Measurements from ENCODE around the gene NHEJ1.

GRCh38 chr2:219177552-219178376, 17.1 kb upstream of the NHEJ1 start, which contains the start of gene RETREG2:
- TF ChIP-seq SUZ12 (IDR thresholded peaks at IDR 0.05; ENCODE audit: extremely low read depth, insufficient read depth, insufficient read length) (no peak), YY1 (IDR thresholded peaks at IDR 0.05; ENCODE audit: insufficient read depth, insufficient read length) (no peak), ZNF274 (IDR thresholded peaks at IDR 0.05; ENCODE audit: low read depth, low read length) (no peak)
